PC-3 (cell line): ENCODE measurements around the gene HDAC1. TPM values are rescaled to one million over a fixed set of nuclear protein-coding genes. Genes with fewer than 3 reads are reported as not detected.
"Not testable (repeated sequence)": the region's sequence is repeated elsewhere in the genome, so short reads cannot be mapped to it uniquely, and the experiment has no call there.

Experiments
- ATAC-seq: fragments of 200-7000 bp; cut with Tn5 transposase; 2 replicates; pipeline ENCODE4 v1.9.1; 2020; ENCODE audit warnings: mild to moderate bottlenecking, moderate library complexity
- BruUV-seq: library from RNA; stranded (reverse); fragments of 400-500 nt; replicated peaks from 2 replicates; lab custom pipeline; 2021; lab: Mats Ljungman, UMichigan
- CTCF ChIA-PET: fragments of 300-600 bp; sonication (Branson Sonifier 250); formaldehyde crosslinking; loops from one replicate; lab custom pipeline; 2022; ENCODE audit warnings: antibody characterized with exemption; lab: Charles Lee
- POLR2A ChIA-PET: fragments of 300-600 bp; sonication (Branson Sonifier 250); formaldehyde crosslinking; loops from one replicate; lab custom pipeline; 2022; ENCODE audit warnings: antibody characterized with exemption; ENCODE audit not compliant: unreplicated experiment; lab: Charles Lee
- DNase-seq: peaks from one replicate; pipeline ENCODE4 v3.0.0-alpha.2; 2015
- H2AFZ ChIP-seq: fragments of 300-600 bp; sonication (generic); 2 replicates; pipeline ENCODE4 v1.6.0; 2016; ENCODE audit warnings: antibody characterized with exemption, low read length
- H3F3A ChIP-seq: fragments of 300-600 bp; sonication (generic); one replicate; pipeline ENCODE4 v1.6.0; 2017; ENCODE audit warnings: antibody characterized with exemption, low read length, control low read depth, mild to moderate bottlenecking; ENCODE audit not compliant: unreplicated experiment
- H3K27ac ChIP-seq: fragments of 300-600 bp; sonication (generic); 2 replicates; pipeline ENCODE4 v1.5.1; 2016; ENCODE audit warnings: mild to moderate bottlenecking, low read length
- H3K27me3 ChIP-seq: fragments of 300-600 bp; sonication (generic); 2 replicates; pipeline ENCODE4 v1.6.1; 2016; ENCODE audit warnings: low read length, mixed read lengths
- H3K36me3 ChIP-seq: fragments of 300-600 bp; sonication (generic); 2 replicates; pipeline ENCODE4 v1.6.1; 2016; ENCODE audit warnings: low read depth, mixed run types, low read length, mixed read lengths
- H3K4me1 ChIP-seq: fragments of 300-600 bp; sonication (generic); 2 replicates; pipeline ENCODE4 v1.5.1; 2016; ENCODE audit warnings: low read length; ENCODE audit not compliant: insufficient read depth
- H3K4me2 ChIP-seq: fragments of 300-600 bp; sonication (generic); 2 replicates; pipeline ENCODE4 v1.6.0; 2016; ENCODE audit warnings: low read length
- H3K4me3 ChIP-seq: fragments of 300-600 bp; sonication (generic); 2 replicates; pipeline ENCODE4 v1.5.1; 2016; ENCODE audit warnings: mild to moderate bottlenecking, low read length, mixed read lengths
- H3K79me2 ChIP-seq: fragments of 300-600 bp; sonication (generic); 2 replicates; pipeline ENCODE4 v1.6.1; 2017; ENCODE audit warnings: low read length, mixed read lengths
- H3K9ac ChIP-seq: fragments of 300-600 bp; sonication (generic); 2 replicates; pipeline ENCODE4 v1.6.0; 2016; ENCODE audit warnings: mild to moderate bottlenecking, low read length
- H3K9me2 ChIP-seq: fragments of 300-600 bp; sonication (generic); replicated peaks from 2 replicates; pipeline ENCODE4 v1.6.1; 2016; ENCODE audit warnings: mixed run types, low read length, mixed read lengths
- H3K9me3 ChIP-seq: fragments of 300-600 bp; sonication (generic); 2 replicates; pipeline ENCODE4 v1.6.1; 2016; ENCODE audit warnings: low read length, mixed read lengths
- H4K20me1 ChIP-seq: fragments of 300-600 bp; sonication (generic); 2 replicates; pipeline ENCODE4 v1.6.1; 2016; ENCODE audit warnings: low read length, mixed read lengths
- CTCF ChIP-seq: fragments of 300-600 bp; sonication (generic); conservative IDR thresholded peaks from 2 replicates; pipeline ENCODE4 v1.5.1; 2017; ENCODE audit warnings: antibody characterized with exemption, low read depth, mild to moderate bottlenecking, low read length
- EZH2 ChIP-seq: fragments of 300-600 bp; sonication (generic); IDR thresholded peaks from one replicate; pipeline ENCODE4 v1.6.1; 2017; ENCODE audit warnings: antibody characterized with exemption, mild to moderate bottlenecking, low read length; ENCODE audit not compliant: unreplicated experiment
- EZH2phosphoT487 ChIP-seq: fragments of 300-600 bp; sonication (generic); IDR thresholded peaks from 2 replicates; pipeline ENCODE4 v1.6.1; 2018; ENCODE audit warnings: mild to moderate bottlenecking, antibody characterized with exemption, low read length, borderline replicate concordance
- intact Hi-C: fragments of 100-400 bp; cut with micrococcal nuclease; formaldehyde crosslinking; loops from 2 replicates; pipeline ENCODE4 v1.9.0; 2023
- total RNA-seq: library from RNA; depleted of rRNA; stranded (reverse); fragments of >200 nt; gene quantifications from 2 replicates; pipeline ENCODE4 v1.2.3, GENCODE V29; 2014

HDAC1 gene
- total RNA-seq, 1 experiment from 2014 or later, result 184 TPM

GRCh38 chr1:32275424-32275823, 16.5 kb upstream of the HDAC1 start:
- H3K79me2 ChIP-seq, result no peaks in the 10 kb centered on the region
- no peaks in the 10 kb centered on the region for H3F3A ChIP-seq
- ChIA-PET POLR2A (interaction anchor here (0.6 kb wide), 1 partner anchor 59 kb away, joined by 3 read pairs; no protein-coding TSS in a partner anchor), CTCF (no interaction called here)
- BruUV-seq, result no TSS peak
- H3K9me2 ChIP-seq, result no peaks in the 10 kb centered on the region
- H3K4me2 ChIP-seq, result no peak overlapping the region
- H3K36me3 ChIP-seq, result no peaks in the 10 kb centered on the region
- intact Hi-C loops, result no loop called here
- TF ChIP-seq EZH2phosphoT487, result no peak
- TF ChIP-seq EZH2, result no peak
- TF ChIP-seq CTCF, result no peak
- no peaks in the 10 kb centered on the region for H3K27me3 ChIP-seq
- no peak overlapping the region for H2AFZ ChIP-seq
- ATAC-seq (no peak), DNase-seq (no peak)
- no peak overlapping the region for H3K27ac ChIP-seq
- no peak overlapping the region for H3K9ac ChIP-seq
- H3K9me3 ChIP-seq, result no peaks in the 10 kb centered on the region
- no peaks in the 10 kb centered on the region for H4K20me1 ChIP-seq
- no peak overlapping the region for H3K4me3 ChIP-seq
- peaks cover 13% of the 10 kb centered on the region for H3K4me1 ChIP-seq

- no peak for ATAC-seq
- Histone ChIP-seq H4K20me1 (no peaks in the 10 kb centered on the region), H3K4me1 (peaks cover 13% of the 10 kb centered on the region), H3K9ac (no peak overlapping the region), H3K4me2 (no peak overlapping the region), H3F3A (no peaks in the 10 kb centered on the region), H3K79me2 (no peaks in the 10 kb centered on the region), H3K27me3 (no peaks in the 10 kb centered on the region), H3K9me2 (no peaks in the 10 kb centered on the region), H2AFZ (no peak overlapping the region), H3K36me3 (no peaks in the 10 kb centered on the region), H3K9me3 (no peaks in the 10 kb centered on the region), H3K4me3 (no peak overlapping the region), H3K27ac (no peak overlapping the region)
- BruUV-seq, result no TSS peak
- no peak for DNase-seq
- ChIA-PET POLR2A (no interaction called here), CTCF (no interaction called here)
- no peak for TF ChIP-seq EZH2
- intact Hi-C loops, result no loop called here
Observed at GRCh38 chr1:32276032-32276782, 15.7 kb upstream of the HDAC1 start.

GRCh38 chr1:32284777-32285176, 7.1 kb upstream of the HDAC1 start:
- H3F3A ChIP-seq, POLR2A ChIA-PET, intact Hi-C loops, ATAC-seq, H3K4me2 ChIP-seq, H4K20me1 ChIP-seq, H3K4me3 ChIP-seq, DNase-seq, H3K27me3 ChIP-seq, H3K27ac ChIP-seq, H3K4me1 ChIP-seq, BruUV-seq, H2AFZ ChIP-seq, H3K9me3 ChIP-seq, H3K9ac ChIP-seq, H3K9me2 ChIP-seq, H3K36me3 ChIP-seq, H3K79me2 ChIP-seq, CTCF ChIA-PET: not testable (repeated sequence)
